H1 (cell line): Measurements from ENCODE around the gene MYLIP. TPM values are rescaled to one million over a fixed set of nuclear protein-coding genes. Genes with fewer than 3 reads are reported as not detected.
A peak's percentile ranks its signal among the peaks of the same experiment; 100 is the strongest.

Experiments used
- CTCF ChIA-PET: fragments of 300-600 bp; sonication (Branson Sonifier 250); formaldehyde crosslinking; loops from one replicate; lab custom pipeline; 2021; ENCODE audit not compliant: partially characterized antibody; lab: Charles Lee
- POLR2A ChIA-PET: fragments of 300-600 bp; sonication (Branson Sonifier 250); formaldehyde crosslinking; loops from one replicate; lab custom pipeline; 2021; ENCODE audit warnings: inconsistent platforms; ENCODE audit not compliant: partially characterized antibody; lab: Charles Lee
- DNase-seq, 2 experiments: peaks; one replicate each; pipeline versions ENCODE4 v3.0.0 to v3.0.0-alpha.2; 2010 to 2022; ENCODE audit warnings: low spot score in 2 of 2, low read depth in 1 of 2, mixed read lengths in 1 of 2
- FAIRE-seq: peaks from 2 replicates; lab custom pipeline; 2011; peaks lifted over from hg19 to GRCh38; lab: Jason Lieb, UNC
- H2AFZ ChIP-seq: 2 replicates; pipeline ENCODE4 v1.8.1; 2012; ENCODE audit warnings: low read length, inconsistent platforms
- H2AK5ac ChIP-seq: 2 replicates; pipeline ENCODE4 v1.6.1; 2013; ENCODE audit warnings: low read depth, low read length
- H2BK120ac ChIP-seq: replicated peaks from 2 replicates; pipeline ENCODE3; 2013; ENCODE audit warnings: low read depth, low read length, inconsistent platforms
- H2BK12ac ChIP-seq: 2 replicates; pipeline ENCODE4 v1.6.1; 2013; ENCODE audit warnings: low read depth, low read length
- H2BK15ac ChIP-seq: 2 replicates; pipeline ENCODE4 v1.6.1; 2013; ENCODE audit warnings: low read length
- H2BK20ac ChIP-seq: 2 replicates; pipeline ENCODE4 v1.6.1; 2013; ENCODE audit warnings: low read length
- H2BK5ac ChIP-seq: 2 replicates; pipeline ENCODE4 v1.6.1; 2013; ENCODE audit warnings: low read depth, low read length
- H3K14ac ChIP-seq: 2 replicates; pipeline ENCODE4 v1.6.1; 2013; ENCODE audit warnings: inconsistent platforms; ENCODE audit not compliant: insufficient read length
- H3K18ac ChIP-seq: 2 replicates; pipeline ENCODE4 v1.6.1; 2013; ENCODE audit warnings: low read length; ENCODE audit errors: extremely low read depth
- H3K23ac ChIP-seq: 2 replicates; pipeline ENCODE4 v1.6.1; 2013; ENCODE audit warnings: inconsistent platforms; ENCODE audit not compliant: insufficient read length
- H3K23me2 ChIP-seq: 2 replicates; pipeline ENCODE4 v1.6.1; 2013; ENCODE audit warnings: low read depth, low read length
- H3K27ac ChIP-seq: 2 replicates; pipeline ENCODE4 v1.6.1; 2011; ENCODE audit warnings: low read depth, low read length, inconsistent platforms
- H3K27me3 ChIP-seq, 4 experiments: replicated peaks in 1 of 4; 1 replicate in 1 of 4; 2 replicates in 3 of 4; pipeline versions ENCODE4 v1.6.1 to v1.8.1; 2011 to 2013; ENCODE audit warnings: low read length in 3 of 4, mild to moderate bottlenecking in 3 of 4, inconsistent platforms in 2 of 4, mixed read lengths in 2 of 4, moderate library complexity in 1 of 4; ENCODE audit not compliant: control insufficient read depth in 3 of 4, insufficient read depth in 3 of 4; ENCODE audit errors: extremely low read depth in 1 of 4
- H3K36me3 ChIP-seq, 4 experiments: 2 replicates each; pipeline versions ENCODE4 v1.6.1 to v1.8.1; 2011 to 2013; ENCODE audit warnings: mild to moderate bottlenecking in 4 of 4, low read length in 3 of 4, moderate library complexity in 2 of 4, control low read depth in 1 of 4, inconsistent platforms in 1 of 4; ENCODE audit not compliant: insufficient read depth in 4 of 4, control insufficient read depth in 2 of 4
- H3K4ac ChIP-seq: replicated peaks from 2 replicates; pipeline ENCODE3; 2013; ENCODE audit warnings: low read length, low read depth, mixed read lengths, inconsistent platforms; ENCODE audit not compliant: insufficient read length
- H3K4me1 ChIP-seq, 4 experiments: replicated peaks in 1 of 4; 1 replicate in 1 of 4; 2 replicates in 3 of 4; pipeline versions ENCODE4 v1.6.1 to v1.8.1; 2011 to 2013; ENCODE audit warnings: low read length in 3 of 4, inconsistent platforms in 2 of 4, mixed read lengths in 1 of 4; ENCODE audit not compliant: insufficient read depth in 4 of 4, control insufficient read depth in 3 of 4
- H3K4me2 ChIP-seq, 2 experiments: 2 replicates each; pipeline versions ENCODE4 v1.6.1 to v1.8.1; 2011 to 2013; ENCODE audit warnings: low read depth in 2 of 2, low read length in 2 of 2, control low read depth in 1 of 2, inconsistent platforms in 1 of 2, mild to moderate bottlenecking in 1 of 2; ENCODE audit not compliant: insufficient read depth in 1 of 2
- H3K4me3 ChIP-seq, 4 experiments: fragments of 200-600, 300-600 bp in 1 of 4; sonication (generic), shearing (Covaris generic), sonication (Bioruptor Twin) in 1 of 4; 2 replicates each; pipeline versions ENCODE4 v1.5.1 to v1.8.1; 2011 to 2016; ENCODE audit warnings: low read length in 4 of 4, low read depth in 3 of 4, control low read depth in 2 of 4, inconsistent platforms in 2 of 4, mild to moderate bottlenecking in 2 of 4, mixed read lengths in 1 of 4, moderate library complexity in 1 of 4; ENCODE audit not compliant: insufficient read depth in 2 of 4; ENCODE audit errors: extremely low read depth in 1 of 4
- H3K56ac ChIP-seq: replicated peaks from 2 replicates; pipeline ENCODE3; 2013; ENCODE audit warnings: low read depth, mild to moderate bottlenecking, mixed read lengths, low read length, inconsistent platforms; ENCODE audit not compliant: insufficient read length
- H3K79me1 ChIP-seq: 2 replicates; pipeline ENCODE4 v1.6.1; 2013; ENCODE audit warnings: low read depth, low read length, control low read depth
- H3K79me2 ChIP-seq, 2 experiments: 2 replicates each; pipeline versions ENCODE4 v1.6.1 to v1.8.1; 2012 to 2013; ENCODE audit warnings: low read length in 2 of 2, mild to moderate bottlenecking in 2 of 2, inconsistent platforms in 1 of 2; ENCODE audit not compliant: insufficient read depth in 2 of 2, control insufficient read depth in 1 of 2
- H3K9ac ChIP-seq, 4 experiments: replicated peaks in 1 of 4; 1 replicate in 1 of 4; 2 replicates in 3 of 4; pipeline versions ENCODE4 v1.6.1 to v1.8.1; 2011 to 2013; ENCODE audit warnings: low read depth in 3 of 4, low read length in 3 of 4, control low read depth in 2 of 4, mild to moderate bottlenecking in 2 of 4, moderate library complexity in 2 of 4, inconsistent platforms in 1 of 4; ENCODE audit errors: extremely low read depth in 1 of 4
- H3K9me3 ChIP-seq, 2 experiments: 2 replicates each; pipeline versions ENCODE4 v1.6.1 to v1.8.1; 2012 to 2013; ENCODE audit warnings: mild to moderate bottlenecking in 2 of 2, moderate library complexity in 2 of 2, control low read depth in 1 of 2, inconsistent platforms in 1 of 2, low read depth in 1 of 2, low read length in 1 of 2, mixed read lengths in 1 of 2; ENCODE audit not compliant: insufficient read depth in 2 of 2
- H4K20me1 ChIP-seq, 2 experiments: replicated peaks in 1 of 2; 2 replicates each; pipeline versions ENCODE3 to v1.8.1; 2011 to 2013; ENCODE audit warnings: inconsistent platforms in 2 of 2, low read length in 2 of 2, mild to moderate bottlenecking in 1 of 2; ENCODE audit not compliant: insufficient read depth in 2 of 2, control insufficient read depth in 1 of 2
- H4K5ac ChIP-seq: 2 replicates; pipeline ENCODE4 v1.6.1; 2013; ENCODE audit warnings: low read length, low read depth, mixed read lengths, inconsistent platforms; ENCODE audit not compliant: insufficient read length
- H4K8ac ChIP-seq: 2 replicates; pipeline ENCODE4 v1.8.0; 2013; ENCODE audit warnings: mild to moderate bottlenecking, moderate library complexity, low read length, inconsistent platforms; ENCODE audit not compliant: insufficient read depth; ENCODE audit errors: extremely low read depth
- H4K91ac ChIP-seq: replicated peaks from 2 replicates; pipeline ENCODE3; 2013; ENCODE audit warnings: low read length, mixed read lengths, inconsistent platforms; ENCODE audit not compliant: insufficient read length
- EGR1 ChIP-seq: IDR thresholded peaks from 2 replicates; pipeline ENCODE4 v1.6.1; 2011; ENCODE audit warnings: low read depth, low read length, borderline replicate concordance
- EZH2 ChIP-seq: fragments of 200-600 bp; sonication (generic); IDR thresholded peaks from 2 replicates; pipeline ENCODE4 v1.7.1; 2012; ENCODE audit warnings: low read depth, mild to moderate bottlenecking, moderate library complexity, low read length, inconsistent platforms; ENCODE audit not compliant: severe bottlenecking
- GABPA ChIP-seq: IDR thresholded peaks from 2 replicates; pipeline ENCODE4 v1.6.1; 2011; ENCODE audit warnings: mild to moderate bottlenecking, low read length, moderate library complexity, borderline replicate concordance; ENCODE audit not compliant: insufficient read depth
- RBBP5 ChIP-seq: IDR thresholded peaks from 2 replicates; pipeline ENCODE4 v1.7.1; 2012; ENCODE audit warnings: low read depth, mild to moderate bottlenecking, inconsistent platforms, low read length, moderate library complexity, borderline replicate concordance
- RNF2 ChIP-seq: fragments of 200-900, 300-1000 bp; sonication (generic); IDR thresholded peaks from 2 replicates; pipeline ENCODE4 v1.7.1; 2016; ENCODE audit warnings: borderline replicate concordance, low read depth, mild to moderate bottlenecking, antibody characterized with exemption, low read length; ENCODE audit not compliant: poor library complexity, severe bottlenecking; ENCODE audit errors: missing control alignments
- USF2 ChIP-seq: IDR thresholded peaks from 2 replicates; pipeline ENCODE4 v1.6.1; 2011; ENCODE audit warnings: low read length, improper control_type of control experiment
- WGBS, 2 experiments: shearing (Covaris generic) in 1 of 2; methylation state at CpG; one replicate each; pipeline versions ENCODE4 v1.1.6 to v1.1.7; 2013 to 2015; ENCODE audit warnings: low lambda C conversion rate in 2 of 2, mixed read lengths in 2 of 2, inconsistent platforms in 1 of 2, low coverage in 1 of 2, missing lambda C conversion rate in 1 of 2; ENCODE audit not compliant: insufficient replicate concordance in 2 of 2, insufficient coverage in 1 of 2, insufficient read length in 1 of 2; ENCODE audit errors: extremely low coverage in 1 of 2, missing lambda C conversion rate in 1 of 2; 5-methylcytosine and 5-hydroxymethylcytosine counted together
- polyA plus RNA-seq, 7 experiments: library from polyadenylated mRNA; depleted of rRNA in 3 of 7; stranded (reverse) in 5 of 7; unstranded in 2 of 7; fragments of >200 nt in 5 of 7; fragments of 200-250 nt in 2 of 7; gene quantifications; 1 replicate in 5 of 7; 2 replicates in 1 of 7; 4 replicates in 1 of 7; pipeline versions ENCODE4 v1.2.1 to v1.2.3, GENCODE V29; 2011 to 2013; ENCODE audit warnings: missing spikeins in 2 of 7, mixed read lengths in 2 of 7
- total RNA-seq: library from RNA; stranded (reverse); fragmentation: NEBNext Ultra II Directional; extraction: Animal tissue kit (Norgen Biotek cat#: 25700); gene quantifications from 2 replicates; pipeline ENCODE4 v1.2.1, GENCODE V29; 2021

The MYLIP gene
- total and polyA plus RNA-seq, 2 of the 8 experiments (the other 6 are each of a cell fraction or from before 2014, with no cell fraction given): 21.1 to 26.9 TPM

- Histone ChIP-seq H3K27me3 (no peaks in the 10 kb centered on the region), H3K14ac (no peak overlapping the region), H4K20me1 (no peaks in the 10 kb centered on the region), H3K36me3 (no peaks in the 10 kb centered on the region), H3K4me2 (no peak overlapping the region), H3K18ac (no peak overlapping the region), H3K79me2 (no peaks in the 10 kb centered on the region), H2BK12ac (no peak overlapping the region), H3K9me3 (no peaks in the 10 kb centered on the region), H2AK5ac (no peak overlapping the region), H3K9ac (no peak overlapping the region), H3K79me1 (no peaks in the 10 kb centered on the region), H4K91ac (no peak overlapping the region), H3K4ac (no peak overlapping the region), H2BK120ac (no peak overlapping the region), H3K4me3 (no peak overlapping the region), H2BK15ac (no peak overlapping the region), H3K27ac (no peak overlapping the region), H4K8ac (no peak overlapping the region), H3K23me2 (no peaks in the 10 kb centered on the region), H3K56ac (no peak overlapping the region), H3K4me1 (no peaks in the 10 kb centered on the region), H3K23ac (no peak overlapping the region), H2BK5ac (no peak overlapping the region), H4K5ac (no peak overlapping the region), H2BK20ac (no peak overlapping the region), H2AFZ (0 out of 2 replicates have a peak overlapping the region, but pooled peaks have one; percentile 34)
- no peak for TF ChIP-seq RBBP5
- TF ChIP-seq USF2: no peak
- no peak for TF ChIP-seq RNF2
- no peak for TF ChIP-seq EGR1
- TF ChIP-seq GABPA: no peak
- TF ChIP-seq EZH2: no peak
- POLR2A ChIA-PET: no interaction called here
- FAIRE-seq (no peak), DNase-seq (no peak)
- CTCF ChIA-PET: interaction anchor here (1.6 kb wide), 1 partner anchor 430 kb away, joined by 3 read pairs; no protein-coding TSS in a partner anchor
- 97% methylated on average over 3 of the region's 3 CpGs; no CpG with 5 or more reads in 1 of the 2 experiments for WGBS, 2 experiments
Observed at GRCh38 chr6:16121339-16121738, 7.5 kb upstream of the MYLIP start.
